ENCODE data around the gene STMN1. TPM values are rescaled to one million over a fixed set of nuclear protein-coding genes. Genes with fewer than 3 reads are reported as not detected.

Gene STMN1
- total RNA-seq, 1 experiment from 2014 or later, result 349 TPM

GRCh38 chr1:25918615-25919014 lies 12.4 kb upstream of the STMN1 start:
- H3K9me2 ChIP-seq (ENCODE audit: insufficient read depth), result no peaks in the 10 kb centered on the region
- POLR2A ChIA-PET (ENCODE audit: unreplicated experiment), result no interaction called here
- no peak for DNase-seq
- peaks cover 3% of the 10 kb centered on the region; the same call in 1 of the 2 replicates for H3F3A ChIP-seq (ENCODE audit: insufficient read depth, low read depth)
- H2AFZ ChIP-seq, result no peak overlapping the region
- H3K36me3 ChIP-seq (ENCODE audit: low read depth), result no peaks in the 10 kb centered on the region
- CTCF ChIA-PET, result no interaction called here
- no TSS peak for BruUV-seq (replicated peaks)
- no peaks in the 10 kb centered on the region for H3K27me3 ChIP-seq (ENCODE audit: insufficient read depth, low read depth)
- no peak overlapping the region for H3K27ac ChIP-seq
- H3K4me1 ChIP-seq (replicated peaks; ENCODE audit: insufficient read depth), result no peaks in the 10 kb centered on the region
- no peaks in the 10 kb centered on the region for H4K20me1 ChIP-seq (ENCODE audit: insufficient read depth)
- intact Hi-C loops (cut with micrococcal nuclease; ENCODE audit: unreplicated experiment), result no loop called here
- TF ChIP-seq EZH2 (IDR thresholded peaks at IDR 0.05; ENCODE audit: low read depth) (no peak), CTCF (conservative IDR thresholded peaks at IDR 0.05) (no peak)
- no peaks in the 10 kb centered on the region for H3K79me2 ChIP-seq (ENCODE audit: low read depth)
- H3K9me3 ChIP-seq (ENCODE audit: insufficient read depth, low read depth), result no peaks in the 10 kb centered on the region
- H3K4me2 ChIP-seq, result no peak overlapping the region
- H3K4me3 ChIP-seq, result no peak overlapping the region

GRCh38 chr1:25917996-25918395 lies 11.8 kb upstream of the STMN1 start:
- no peak overlapping the region for H3K27ac ChIP-seq
- DNase-seq, result no peak
- H3K27me3 ChIP-seq (ENCODE audit: insufficient read depth, low read depth), result no peaks in the 10 kb centered on the region
- CTCF ChIA-PET, result no interaction called here
- no peak overlapping the region for H3K4me3 ChIP-seq
- POLR2A ChIA-PET (ENCODE audit: unreplicated experiment), result no interaction called here
- H3K9me3 ChIP-seq (ENCODE audit: insufficient read depth, low read depth), result no peaks in the 10 kb centered on the region
- peaks cover 3% of the 10 kb centered on the region; the same call in 1 of the 2 replicates for H3F3A ChIP-seq (ENCODE audit: insufficient read depth, low read depth)
- H3K9me2 ChIP-seq (ENCODE audit: insufficient read depth), result no peaks in the 10 kb centered on the region
- H4K20me1 ChIP-seq (ENCODE audit: insufficient read depth), result no peaks in the 10 kb centered on the region
- intact Hi-C loops (cut with micrococcal nuclease; ENCODE audit: unreplicated experiment), result no loop called here
- no TSS peak for BruUV-seq (replicated peaks)
- H2AFZ ChIP-seq, result no peak overlapping the region
- no peak overlapping the region for H3K4me2 ChIP-seq
- no peaks in the 10 kb centered on the region for H3K79me2 ChIP-seq (ENCODE audit: low read depth)
- H3K4me1 ChIP-seq (replicated peaks; ENCODE audit: insufficient read depth), result no peaks in the 10 kb centered on the region
- H3K36me3 ChIP-seq (ENCODE audit: low read depth), result no peaks in the 10 kb centered on the region
- no peak for TF ChIP-seq CTCF (conservative IDR thresholded peaks at IDR 0.05)
- TF ChIP-seq EZH2 (IDR thresholded peaks at IDR 0.05; ENCODE audit: low read depth), result no peak

DNA sequence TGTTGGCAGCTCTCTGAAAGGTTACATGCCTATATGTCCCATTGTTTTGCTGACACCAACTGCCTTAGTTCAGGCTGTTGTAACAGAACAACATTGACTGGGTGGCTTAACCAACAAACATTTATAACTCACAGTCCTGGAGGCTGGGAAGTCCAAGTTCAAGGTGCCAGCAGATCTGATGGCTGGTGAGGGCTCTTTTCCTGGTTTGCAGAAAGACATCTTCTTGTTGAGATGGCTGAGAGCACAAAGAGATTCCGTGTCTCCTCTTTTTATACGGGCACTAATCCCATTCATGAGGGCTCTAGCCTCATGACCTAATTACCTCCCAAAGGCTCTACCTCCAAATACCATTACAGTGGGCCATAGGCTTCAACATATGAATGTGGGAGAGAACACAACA lies 10.2 kb upstream of the STMN1 start:
- H4K20me1 ChIP-seq (ENCODE audit: insufficient read depth), result no peaks in the 10 kb centered on the region
- ChIA-PET CTCF (no interaction called here), POLR2A (ENCODE audit: unreplicated experiment) (no interaction called here)
- H3K9me2 ChIP-seq (ENCODE audit: insufficient read depth), result no peaks in the 10 kb centered on the region
- no peak overlapping the region for H3K4me2 ChIP-seq
- no peaks in the 10 kb centered on the region for H3K36me3 ChIP-seq (ENCODE audit: low read depth)
- H2AFZ ChIP-seq, result no peak overlapping the region
- no peaks in the 10 kb centered on the region; the same call in 1 of the 2 replicates for H3K4me1 ChIP-seq (replicated peaks; ENCODE audit: insufficient read depth)
- intact Hi-C loops (cut with micrococcal nuclease; ENCODE audit: unreplicated experiment), result no loop called here
- BruUV-seq (replicated peaks), result no TSS peak
- DNase-seq, result no peak
- no peak overlapping the region for H3K4me3 ChIP-seq
- H3K79me2 ChIP-seq (ENCODE audit: low read depth), result no peaks in the 10 kb centered on the region
- H3K27me3 ChIP-seq (ENCODE audit: insufficient read depth, low read depth), result no peaks in the 10 kb centered on the region
- no peak overlapping the region for H3K27ac ChIP-seq
- no peaks in the 10 kb centered on the region for H3K9me3 ChIP-seq (ENCODE audit: insufficient read depth, low read depth)
- no peaks in the 10 kb centered on the region for H3F3A ChIP-seq (ENCODE audit: insufficient read depth, low read depth)
- TF ChIP-seq CTCF (conservative IDR thresholded peaks at IDR 0.05) (no peak), EZH2 (IDR thresholded peaks at IDR 0.05; ENCODE audit: low read depth) (no peak)
